HK-2 (cell line): ENCODE measurements around the gene SLC35F1.

ENCODE experiments used
- DNase-seq: peaks from one replicate; pipeline ENCODE4 v3.0.0-alpha.2; 2018; ENCODE audit not compliant: unreplicated experiment

The SLC35F1 gene

GRCh38 chr6:118313762-118314161 is 406.7 kb downstream of the SLC35F1 start:
- DNase-seq = no peak

GRCh38 chr6:118316796-118317384 is 409.8 kb downstream of the SLC35F1 start:
- no peak for DNase-seq

- DNase-seq = no peak
These were observed 410.8 kb downstream of the SLC35F1 start for GRCh38 chr6:118317581-118318563.

GRCh38 chr6:118318648-118319047 is 411.6 kb downstream of the SLC35F1 start:
- DNase-seq = no peak

- DNase-seq = no peak
These were observed 412.4 kb downstream of the SLC35F1 start for GRCh38 chr6:118319416-118319815.

GRCh38 chr6:118319894-118320649 is 413.0 kb downstream of the SLC35F1 start:
- DNase-seq = no peak

- DNase-seq = no peak
These were observed 413.6 kb downstream of the SLC35F1 start for GRCh38 chr6:118320652-118321051.

GRCh38 chr6:118324116-118324515 is 417.1 kb downstream of the SLC35F1 start:
- no peak for DNase-seq

GRCh38 chr6:118325220-118325860 is 418.3 kb downstream of the SLC35F1 start:
- DNase-seq = no peak

- DNase-seq = no peak
These were observed 419.6 kb downstream of the SLC35F1 start for GRCh38 chr6:118326712-118327111.

GRCh38 chr6:118327237-118327636 is 420.2 kb downstream of the SLC35F1 start:
- no peak for DNase-seq

GRCh38 chr6:118333772-118334171 is 426.7 kb downstream of the SLC35F1 start:
- DNase-seq = no peak

GRCh38 chr6:118334634-118335033 is 427.6 kb downstream of the SLC35F1 start:
- DNase-seq = no peak

- no peak for DNase-seq
These were observed 428.3 kb downstream of the SLC35F1 start for GRCh38 chr6:118335325-118335816.

- no peak for DNase-seq
These were observed 437.1 kb downstream of the SLC35F1 start for GRCh38 chr6:118344014-118344670.

GRCh38 chr6:118350881-118351430 is 443.9 kb downstream of the SLC35F1 start:
- no peak for DNase-seq

- DNase-seq = no peak
These were observed 446.5 kb downstream of the SLC35F1 start for GRCh38 chr6:118353564-118353963.

- no peak for DNase-seq
These were observed 447.6 kb downstream of the SLC35F1 start for GRCh38 chr6:118354641-118355040.

GRCh38 chr6:118356054-118356453 is 449.0 kb downstream of the SLC35F1 start:
- DNase-seq = no peak

GRCh38 chr6:118356686-118357085 is 449.6 kb downstream of the SLC35F1 start:
- DNase-seq = no peak
